C4-2B (cell line): ENCODE measurements around the gene HS6ST1.

Experiments used
- ZFX ChIP-seq: fragments of 450-650 bp; IDR thresholded peaks from 2 replicates; pipeline ENCODE4 v1.6.1; 2017
- TF ChIP-seq, protein P1 (sequence below): fragments of 450-650 bp; conservative IDR thresholded peaks from 2 replicates; pipeline ENCODE4 v1.5.1; 2017; ENCODE audit warnings: mild to moderate bottlenecking

DNA sequence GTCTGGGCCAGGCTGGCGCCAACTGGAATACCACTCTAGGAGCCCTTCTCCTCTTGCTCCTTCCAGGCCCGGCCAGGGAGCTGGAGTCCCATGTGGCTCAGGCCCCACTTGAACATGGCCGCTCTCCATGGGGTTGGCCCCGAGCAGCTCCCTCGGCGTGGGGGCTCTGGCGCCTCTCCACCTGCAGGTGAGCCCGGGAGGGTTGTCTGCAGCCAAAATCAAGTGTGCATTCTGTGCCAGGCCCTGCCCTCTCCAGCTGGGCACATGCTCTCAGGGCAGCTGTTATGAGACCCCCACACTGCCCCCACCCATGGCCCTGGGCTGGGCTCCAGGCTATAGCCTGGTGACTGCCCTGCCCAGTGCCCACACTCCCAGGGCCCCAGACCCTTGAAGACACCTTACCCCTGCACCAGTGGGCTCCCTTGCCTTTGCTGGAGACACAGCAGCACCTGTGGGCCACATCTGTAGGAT lies 45.8 kb upstream of the HS6ST1 start:
- TF ChIP-seq, protein P1, sequence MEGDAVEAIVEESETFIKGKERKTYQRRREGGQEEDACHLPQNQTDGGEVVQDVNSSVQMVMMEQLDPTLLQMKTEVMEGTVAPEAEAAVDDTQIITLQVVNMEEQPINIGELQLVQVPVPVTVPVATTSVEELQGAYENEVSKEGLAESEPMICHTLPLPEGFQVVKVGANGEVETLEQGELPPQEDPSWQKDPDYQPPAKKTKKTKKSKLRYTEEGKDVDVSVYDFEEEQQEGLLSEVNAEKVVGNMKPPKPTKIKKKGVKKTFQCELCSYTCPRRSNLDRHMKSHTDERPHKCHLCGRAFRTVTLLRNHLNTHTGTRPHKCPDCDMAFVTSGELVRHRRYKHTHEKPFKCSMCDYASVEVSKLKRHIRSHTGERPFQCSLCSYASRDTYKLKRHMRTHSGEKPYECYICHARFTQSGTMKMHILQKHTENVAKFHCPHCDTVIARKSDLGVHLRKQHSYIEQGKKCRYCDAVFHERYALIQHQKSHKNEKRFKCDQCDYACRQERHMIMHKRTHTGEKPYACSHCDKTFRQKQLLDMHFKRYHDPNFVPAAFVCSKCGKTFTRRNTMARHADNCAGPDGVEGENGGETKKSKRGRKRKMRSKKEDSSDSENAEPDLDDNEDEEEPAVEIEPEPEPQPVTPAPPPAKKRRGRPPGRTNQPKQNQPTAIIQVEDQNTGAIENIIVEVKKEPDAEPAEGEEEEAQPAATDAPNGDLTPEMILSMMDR: no peak
- TF ChIP-seq ZFX: no peak
